GM18951 (cell line): ENCODE results near the gene NPAS3.

ENCODE experiments used
- POLR2A ChIP-seq: IDR thresholded peaks from 4 replicates; pipeline ENCODE4 v1.6.1; 2011; ENCODE audit warnings: mild to moderate bottlenecking; ENCODE audit not compliant: insufficient read length, insufficient read depth; ENCODE audit errors: extremely low read depth
- in situ Hi-C: fragments of 300-500 bp; cut with MboI; formaldehyde crosslinking; loops from one replicate; pipeline ENCODE4 v1.12.0; 2022; ENCODE audit warnings: low sequenced_read_pairs, mixed read lengths, inconsistent platforms; ENCODE audit not compliant: unreplicated experiment

Gene NPAS3

DNA sequence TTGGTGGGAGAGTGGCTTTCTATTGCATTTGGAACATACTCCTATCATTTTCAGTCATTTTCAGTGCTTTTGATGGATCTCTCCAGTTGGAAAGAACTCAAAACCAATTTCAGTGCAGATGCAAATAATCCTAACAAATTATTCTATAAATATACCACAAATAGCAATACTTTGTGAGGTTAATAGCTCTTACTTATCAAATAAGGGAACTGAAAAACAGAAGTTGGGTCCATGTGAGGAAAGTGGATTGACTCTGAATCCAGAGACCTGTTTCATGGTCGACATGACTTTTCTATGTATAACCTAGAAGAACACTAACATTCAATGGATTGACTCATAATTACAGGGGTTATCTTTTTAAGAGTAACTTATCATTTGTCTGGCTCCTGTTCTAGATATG, 763.6 kb downstream of the NPAS3 start:
- in situ Hi-C loops: no loop called here
- no peak for TF ChIP-seq POLR2A

DNA sequence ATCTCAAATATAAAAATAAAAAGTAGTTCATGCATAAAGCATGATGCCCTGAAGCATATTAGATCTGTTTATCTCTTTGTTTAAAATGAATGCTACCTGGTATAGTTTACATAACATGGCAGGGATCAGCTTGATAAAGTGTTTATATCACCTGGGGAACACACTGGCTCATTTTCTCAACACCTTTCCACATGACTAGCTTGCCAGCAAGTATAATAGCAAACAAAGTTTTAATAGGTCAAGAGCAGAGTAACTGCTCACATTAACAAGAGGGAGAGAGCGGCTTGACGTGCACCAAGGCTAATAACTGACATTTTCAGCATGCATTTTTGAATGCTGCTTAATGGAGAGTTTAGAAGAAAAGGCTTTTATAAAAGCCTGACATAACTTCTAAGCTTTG, 765.8 kb downstream of the NPAS3 start:
- in situ Hi-C loops: no loop called here
- no peak for TF ChIP-seq POLR2A

- in situ Hi-C loops: no loop called here
- no peak for TF ChIP-seq POLR2A
Observed at GRCh38 chr14:33705490-33705889, 766.8 kb downstream of the NPAS3 start.

DNA sequence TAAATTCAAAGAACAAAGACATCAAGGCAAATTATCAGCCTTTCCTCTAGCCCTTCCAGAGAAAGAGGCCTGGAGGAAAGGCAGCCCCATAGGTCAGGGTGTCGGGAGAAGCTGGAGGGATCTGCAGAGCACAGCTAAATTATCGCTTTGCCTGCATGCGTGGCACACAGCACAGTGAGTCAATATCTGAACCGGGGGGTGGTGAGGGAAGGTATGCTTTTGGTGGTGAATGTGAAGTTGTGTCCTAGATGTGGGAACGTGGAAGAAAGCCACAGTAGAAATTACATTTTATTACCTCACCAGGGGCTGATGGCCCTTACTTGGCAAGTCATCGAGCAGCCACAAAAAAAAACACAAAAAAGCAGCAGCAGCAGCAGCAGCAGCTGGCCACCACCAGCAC, 769.0 kb downstream of the NPAS3 start:
- in situ Hi-C loops: no loop called here
- TF ChIP-seq POLR2A: no peak

- TF ChIP-seq POLR2A: no peak
- in situ Hi-C loops: no loop called here
Observed at GRCh38 chr14:33709283-33709682, 770.6 kb downstream of the NPAS3 start.

GRCh38 chr14:33709711-33710110, 771.0 kb downstream of the NPAS3 start:
- TF ChIP-seq POLR2A: no peak
- in situ Hi-C loops: no loop called here

DNA sequence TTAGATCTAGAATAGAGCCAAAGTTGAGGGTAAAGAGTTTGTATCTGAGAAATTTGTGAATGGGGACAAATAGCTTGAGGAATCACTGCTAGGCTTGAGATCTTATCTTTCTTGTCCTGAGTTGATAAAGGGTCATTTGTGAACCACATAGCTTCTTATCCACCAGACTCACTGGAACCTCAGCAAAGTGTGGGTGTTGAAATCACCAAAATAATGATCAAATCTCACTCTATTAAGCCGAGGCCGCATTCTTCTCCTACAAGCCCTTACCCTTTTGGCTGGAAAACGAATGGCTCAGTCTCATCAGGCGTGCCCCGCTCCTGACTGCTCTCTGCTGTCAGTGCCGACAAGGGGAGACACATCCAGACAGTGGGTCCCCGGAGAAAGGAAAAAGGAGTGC, 771.6 kb downstream of the NPAS3 start:
- in situ Hi-C loops: no loop called here
- TF ChIP-seq POLR2A: no peak

DNA sequence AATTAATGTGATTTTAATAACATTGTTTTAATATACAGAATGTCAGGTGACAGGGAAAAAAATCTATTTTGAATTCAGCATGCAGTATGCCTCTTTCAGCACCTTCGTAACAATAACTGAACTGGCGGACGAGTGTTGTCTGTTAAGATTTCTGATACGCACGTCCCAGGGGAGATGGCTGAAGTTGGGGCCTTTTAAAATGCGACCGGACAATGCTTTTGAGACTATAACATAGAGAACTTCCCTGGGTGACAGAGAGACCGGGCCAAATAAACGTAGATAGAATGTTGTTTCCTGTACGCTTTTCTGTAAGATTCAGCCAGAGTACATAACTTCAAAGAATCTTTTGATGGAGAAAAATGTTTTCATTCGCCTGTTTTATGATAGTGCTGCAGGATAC, 772.5 kb downstream of the NPAS3 start:
- no peak for TF ChIP-seq POLR2A
- in situ Hi-C loops: no loop called here

GRCh38 chr14:33711811-33712216, 773.1 kb downstream of the NPAS3 start:
- in situ Hi-C loops: no loop called here
- TF ChIP-seq POLR2A: no peak

DNA sequence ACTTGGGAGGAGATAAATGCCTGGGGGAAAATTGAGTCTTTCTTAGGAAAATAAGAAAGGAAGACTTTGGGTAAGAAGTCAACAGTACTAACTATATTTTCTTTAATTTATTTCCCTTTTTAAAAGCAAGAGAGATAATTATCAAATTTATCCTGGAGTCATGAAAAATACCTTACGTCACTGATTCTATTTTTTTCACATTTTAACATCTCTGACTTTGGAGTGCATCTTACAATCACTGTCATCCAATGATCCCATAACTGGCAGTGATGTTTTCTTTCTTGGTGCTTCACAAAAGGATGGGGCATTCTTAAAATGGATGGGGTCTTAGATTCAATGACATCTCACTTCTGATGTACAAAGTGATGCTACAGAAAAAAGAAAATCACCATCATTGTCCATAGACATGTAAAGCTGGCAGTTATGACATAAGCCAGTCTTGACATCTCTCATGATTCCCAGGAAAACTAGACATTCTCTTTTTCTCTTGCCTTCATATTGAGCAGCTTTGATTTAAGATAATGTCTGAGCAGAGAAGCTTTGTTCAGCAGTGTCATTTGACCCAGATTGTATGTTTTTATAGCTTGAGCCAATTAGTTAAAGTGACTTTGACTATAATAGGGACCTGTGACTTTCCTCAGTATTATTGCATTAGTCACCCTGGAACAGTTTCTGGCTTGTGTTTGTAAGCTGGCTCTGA, 776.0 kb downstream of the NPAS3 start:
- no peak for TF ChIP-seq POLR2A
- in situ Hi-C loops: no loop called here

- no peak for TF ChIP-seq POLR2A
- in situ Hi-C loops: no loop called here
Observed at GRCh38 chr14:33715227-33715528, 776.5 kb downstream of the NPAS3 start.

GRCh38 chr14:33716921-33717320, 778.2 kb downstream of the NPAS3 start:
- in situ Hi-C loops: no loop called here
- TF ChIP-seq POLR2A: no peak

GRCh38 chr14:33717866-33718265, 779.2 kb downstream of the NPAS3 start:
- in situ Hi-C loops: no loop called here
- TF ChIP-seq POLR2A: no peak

DNA sequence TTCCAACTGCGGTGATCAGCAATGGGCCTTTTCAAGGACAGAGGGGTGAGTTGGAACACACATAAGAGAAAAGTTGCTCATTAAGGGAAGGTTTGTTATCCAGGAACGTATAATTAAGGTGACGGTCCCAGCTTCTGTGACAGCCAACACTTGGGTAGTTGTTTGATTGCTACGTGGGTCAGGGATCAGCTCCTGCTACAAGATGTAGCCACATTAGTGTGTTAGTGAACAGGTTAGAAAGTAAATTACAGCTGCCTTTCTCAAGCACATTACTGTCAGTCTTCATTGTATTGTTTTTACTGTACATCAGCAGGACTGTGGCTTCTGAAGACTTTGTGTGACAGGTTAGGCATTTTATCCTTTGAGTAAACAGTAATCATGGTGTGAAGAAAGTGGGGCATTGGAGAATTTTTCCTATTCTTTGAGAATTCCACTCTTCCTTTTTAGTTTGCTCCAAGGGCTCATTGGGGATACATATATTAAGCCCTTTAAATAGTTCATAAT, 781.7 kb downstream of the NPAS3 start:
- no peak for TF ChIP-seq POLR2A
- in situ Hi-C loops: no loop called here

GRCh38 chr14:33726685-33727084, 788.0 kb downstream of the NPAS3 start:
- no peak for TF ChIP-seq POLR2A
- in situ Hi-C loops: no loop called here
